A549 (cell line): ENCODE data around the gene BCL11B. TPM values are rescaled to one million over a fixed set of nuclear protein-coding genes. Genes with fewer than 3 reads are reported as not detected.

ENCODE experiments used
- ATAC-seq, 2 experiments: fragments of 200-7000 bp in 1 of 2; fragments of >200 bp in 1 of 2; cut with Nextera tagmentation in 1 of 2; cut with Tn5 transposase in 1 of 2; 3 replicates each; pipeline versions ENCODE4 v1.8.0 to v1.9.1; 2018 to 2020; ENCODE audit warnings: mild to moderate bottlenecking in 1 of 2, moderate library complexity in 1 of 2
- CTCF ChIA-PET: fragments of 300-600 bp; sonication (Branson Sonifier 250); formaldehyde crosslinking; extraction: SDS; loops from one replicate; lab custom pipeline; 2021; ENCODE audit warnings: antibody characterized with exemption, inconsistent platforms; lab: Yijun Ruan, JAX
- POLR2A ChIA-PET: fragments of 350-600 bp; formaldehyde crosslinking; extraction: SDS; loops from one replicate; lab custom pipeline; 2021; ENCODE audit warnings: antibody characterized with exemption, inconsistent platforms; lab: Yijun Ruan, JAX
- DNase-seq, 2 experiments: peaks; one replicate each; pipeline versions ENCODE4 v3.0.0 to v3.0.0-alpha.2; 2011 to 2016; ENCODE audit warnings: low read depth in 1 of 2, low spot score in 1 of 2
- FAIRE-seq: peaks from 2 replicates; lab custom pipeline; 2011; peaks lifted over from hg19 to GRCh38; lab: Jason Lieb, UNC
- H3K27ac ChIP-seq, 2 experiments: fragments of >200 bp; sonication (Bioruptor Twin); formaldehyde crosslinking; 3 replicates each; pipeline ENCODE4 v1.5.1; 2016 to 2017
- H3K4me1 ChIP-seq: fragments of >200 bp; sonication (Bioruptor Twin); formaldehyde crosslinking; 3 replicates; pipeline ENCODE4 v1.6.1; 2016
- H3K4me2 ChIP-seq: fragments of >200 bp; sonication (Bioruptor Twin); formaldehyde crosslinking; 3 replicates; pipeline ENCODE4 v1.6.1; 2016
- H3K4me3 ChIP-seq: fragments of >200 bp; sonication (Bioruptor Twin); formaldehyde crosslinking; 3 replicates; pipeline ENCODE4 v1.5.1; 2016
- H3K9me3 ChIP-seq: fragments of >200 bp; sonication (Bioruptor Twin); formaldehyde crosslinking; 3 replicates; pipeline ENCODE4 v1.6.1; 2016
- ATOH8 ChIP-seq: fragments of 250-450 bp; sonication (Bioruptor Pico); IDR thresholded peaks from 2 replicates; pipeline ENCODE4 v1.5.0; 2020; ENCODE audit warnings: low read depth, mild to moderate bottlenecking, moderate library complexity
- BCL3 ChIP-seq: fragments of >200 bp; sonication (Bioruptor Twin); formaldehyde crosslinking; IDR thresholded peaks from 3 replicates; pipeline ENCODE4 v1.6.1; 2016
- CHD4 ChIP-seq: fragments of 200-600 bp; sonication (generic); IDR thresholded peaks from 2 replicates; pipeline ENCODE4 v1.6.1; 2016; ENCODE audit warnings: antibody characterized with exemption, mild to moderate bottlenecking, borderline replicate concordance
- EHF ChIP-seq: fragments of 250-450 bp; sonication (Bioruptor Pico); IDR thresholded peaks from 2 replicates; pipeline ENCODE4 v1.5.0; 2020; ENCODE audit warnings: mild to moderate bottlenecking
- FOXS1 ChIP-seq: fragments of 250-450 bp; sonication (Bioruptor Pico); IDR thresholded peaks from 2 replicates; pipeline ENCODE4 v1.5.0; 2020; ENCODE audit warnings: mild to moderate bottlenecking, moderate library complexity
- HDAC2 ChIP-seq: fragments of 200-600 bp; sonication (generic); IDR thresholded peaks from 2 replicates; pipeline ENCODE4 v1.6.1; 2016
- HOXA7 ChIP-seq: fragments of 250-450 bp; sonication (Bioruptor Pico); IDR thresholded peaks from 2 replicates; pipeline ENCODE4 v1.5.0; 2020; ENCODE audit warnings: mild to moderate bottlenecking, moderate library complexity
- HOXB5 ChIP-seq: fragments of 250-450 bp; sonication (Bioruptor Pico); IDR thresholded peaks from 2 replicates; pipeline ENCODE4 v1.5.0; 2020; ENCODE audit warnings: mild to moderate bottlenecking, moderate library complexity
- JUNB ChIP-seq: fragments of >200 bp; sonication (Bioruptor Twin); formaldehyde crosslinking; IDR thresholded peaks from 2 replicates; pipeline ENCODE4 v1.6.1; 2016
- KDM5A ChIP-seq: fragments of 200-600 bp; sonication (generic); IDR thresholded peaks from 2 replicates; pipeline ENCODE4 v1.6.1; 2016; ENCODE audit warnings: antibody characterized with exemption, mild to moderate bottlenecking
- MAFK ChIP-seq: fragments of 450-650 bp; IDR thresholded peaks from 2 replicates; pipeline ENCODE4 v1.6.1; 2014; ENCODE audit not compliant: partially characterized antibody
- MAZ ChIP-seq: fragments of 150-350 bp; IDR thresholded peaks from 2 replicates; pipeline ENCODE4 v1.6.1; 2014; ENCODE audit warnings: antibody characterized with exemption, low read depth, low read length, borderline replicate concordance
- MYC ChIP-seq: IDR thresholded peaks from 2 replicates; pipeline ENCODE4 v1.6.1; 2012; ENCODE audit warnings: mild to moderate bottlenecking, inconsistent platforms, low read length, improper control_type of control experiment, borderline replicate concordance
- NR3C1 ChIP-seq: fragments of >200 bp; sonication (Bioruptor Twin); formaldehyde crosslinking; IDR thresholded peaks from 3 replicates; pipeline ENCODE4 v1.6.1; 2017
- PBX3 ChIP-seq: IDR thresholded peaks from 2 replicates; pipeline ENCODE4 v1.6.1; 2012
- POLR2A ChIP-seq: IDR thresholded peaks from 2 replicates; pipeline ENCODE4 v1.6.1; 2012; ENCODE audit warnings: mild to moderate bottlenecking, low read length
- POLR2AphosphoS2 ChIP-seq: conservative IDR thresholded peaks from 2 replicates; pipeline ENCODE4 v1.6.1; 2012; ENCODE audit warnings: low read length, improper control_type of control experiment, inconsistent platforms
- RARB ChIP-seq: fragments of 250-450 bp; sonication (Bioruptor Pico); IDR thresholded peaks from 2 replicates; pipeline ENCODE4 v1.8.0; 2021; ENCODE audit warnings: mild to moderate bottlenecking, moderate library complexity
- RCOR1 ChIP-seq: fragments of 150-350 bp; IDR thresholded peaks from 2 replicates; pipeline ENCODE4 v1.6.1; 2014; ENCODE audit warnings: antibody characterized with exemption, low read length, low read depth
- REST ChIP-seq: fragments of 200-600 bp; sonication (generic); IDR thresholded peaks from 2 replicates; pipeline ENCODE4 v1.6.1; 2016; ENCODE audit warnings: antibody characterized with exemption, mild to moderate bottlenecking, moderate library complexity
- RNF2 ChIP-seq: fragments of 200-600 bp; sonication (generic); IDR thresholded peaks from 2 replicates; pipeline ENCODE4 v1.6.1; 2016; ENCODE audit warnings: low read depth, mild to moderate bottlenecking, antibody characterized with exemption, moderate library complexity, borderline replicate concordance
- SREBF2 ChIP-seq: fragments of 450-650 bp; IDR thresholded peaks from 2 replicates; pipeline ENCODE4 v1.6.1; 2014; ENCODE audit warnings: mild to moderate bottlenecking, moderate library complexity
- TFCP2L1 ChIP-seq: fragments of 250-450 bp; sonication (Bioruptor Pico); IDR thresholded peaks from 2 replicates; pipeline ENCODE4 v1.5.0; 2021; ENCODE audit warnings: mild to moderate bottlenecking
- ZC3H11A ChIP-seq: fragments of 450-650 bp; IDR thresholded peaks from 2 replicates; pipeline ENCODE4 v1.6.1; 2014; ENCODE audit warnings: antibody characterized with exemption, mild to moderate bottlenecking
- ZSCAN20 ChIP-seq: fragments of 250-450 bp; sonication (Bioruptor Pico); IDR thresholded peaks from 2 replicates; pipeline ENCODE4 v1.8.0; 2022; ENCODE audit warnings: mild to moderate bottlenecking, moderate library complexity
- WGBS: methylation state at CpG from one replicate; pipeline ENCODE4 v1.1.6; 2017; ENCODE audit errors: missing lambda C conversion rate; 5-methylcytosine and 5-hydroxymethylcytosine counted together
- polyA plus RNA-seq, 4 experiments: library from polyadenylated mRNA; depleted of rRNA in 3 of 4; stranded (reverse); fragments of >200 nt; fragmentation: RNase III in 1 of 4; extraction: RNeasy Plus Mini Kit Qiagen cat#74134 plus additional on column Dnase treatment in 1 of 4; gene quantifications; 2 replicates in 3 of 4; 3 replicates in 1 of 4; pipeline ENCODE4 v1.2.3, GENCODE V29; 2011 to 2017
- TF ChIP-seq, protein P1 (sequence below): IDR thresholded peaks from 2 replicates; pipeline ENCODE4 v1.6.1; 2012; ENCODE audit warnings: low read depth, borderline replicate concordance
- TF ChIP-seq, protein P2 (sequence below): fragments of 250-450 bp; sonication (Bioruptor Pico); IDR thresholded peaks from 2 replicates; pipeline ENCODE4 v1.5.0; 2021; ENCODE audit warnings: mild to moderate bottlenecking, moderate library complexity, borderline replicate concordance

Gene BCL11B
- polyA plus RNA-seq, 2 of the 4 experiments (the other 2 are of a cell fraction) = 0.43 to 0.49 TPM

DNA sequence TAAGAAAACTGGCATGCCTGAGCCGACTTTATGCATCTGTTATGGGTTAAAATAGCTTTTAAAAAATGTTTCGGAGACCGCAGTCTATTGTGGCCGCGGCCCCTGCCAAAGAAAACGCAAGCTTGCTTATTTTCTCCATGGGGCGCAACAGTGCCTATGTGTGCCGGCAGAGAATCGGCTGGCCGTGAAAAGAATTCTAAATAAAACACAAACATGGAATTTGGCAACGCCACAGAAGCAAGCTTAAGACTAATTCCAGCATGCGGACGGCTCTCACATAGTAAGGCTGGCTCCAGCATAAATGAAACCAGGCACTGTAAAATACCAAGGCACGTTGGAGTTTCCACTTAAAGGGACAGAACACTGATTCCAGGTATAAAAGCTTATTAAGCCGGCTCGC, 56.7 kb downstream of the BCL11B start:
- FAIRE-seq = no peak
- no peaks in the 10 kb centered on the region for H3K9me3 ChIP-seq
- TF ChIP-seq REST (no peak), JUNB (no peak), MAFK (peak; percentile 66)
- TF ChIP-seq, all 56 proteins: peak for 1
- ChIA-PET POLR2A (no interaction called here), CTCF (interaction anchor here (1.2 kb wide), 1 partner anchor 51 kb away, joined by 4 read pairs; no protein-coding TSS in a partner anchor)
- Histone ChIP-seq H3K4me1 (no peaks in the 10 kb centered on the region), H3K4me2 (no peak overlapping the region), H3K4me3 (no peak overlapping the region), H3K27ac (no peak overlapping the region)
- ATAC-seq (no peak), DNase-seq (no peak)
- 68% methylated on average over 16 of the region's 16 CpGs for WGBS

DNA sequence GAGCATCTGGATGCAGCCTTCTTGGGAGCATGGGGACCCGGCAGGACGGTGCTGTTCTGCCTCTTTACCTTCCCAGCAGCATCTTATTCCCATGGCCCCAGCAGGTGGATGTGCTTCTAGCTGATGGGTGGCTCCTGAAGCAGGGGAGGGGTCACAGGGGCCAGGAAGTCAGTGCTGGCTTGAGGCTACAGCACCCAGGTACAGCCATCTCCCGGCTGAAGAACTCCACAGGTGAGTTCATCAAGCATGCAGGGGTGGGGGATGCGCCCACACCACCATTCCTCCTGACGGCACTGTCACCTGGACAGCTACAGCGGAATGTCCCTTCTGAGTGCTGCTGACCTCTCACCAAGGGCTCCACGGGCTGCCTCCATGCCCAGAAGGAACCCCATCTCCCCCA, 57.3 kb downstream of the BCL11B start:
- ChIA-PET CTCF (interaction anchor here (1.2 kb wide), 1 partner anchor 51 kb away, joined by 4 read pairs; no protein-coding TSS in a partner anchor), POLR2A (no interaction called here)
- FAIRE-seq (no peak), DNase-seq (no peak), ATAC-seq (no peak)
- WGBS = 42% methylated on average over 5 of the region's 7 CpGs
- H3K4me1 ChIP-seq = no peaks in the 10 kb centered on the region
- TF ChIP-seq NR3C1 (no peak), BCL3 (no peak), HOXB5 (no peak), HOXA7 (CRISPR knock-in tag) (no peak), CHD4 (no peak), TFCP2L1 (no peak), RNF2 (no peak), EHF (CRISPR knock-in tag) (no peak), FOXS1 (no peak), RCOR1 (no peak), MYC (no peak), MAZ (no peak), ZC3H11A (no peak), RARB (CRISPR knock-in tag) (no peak), HDAC2 (no peak)
- TF ChIP-seq, protein P1, sequence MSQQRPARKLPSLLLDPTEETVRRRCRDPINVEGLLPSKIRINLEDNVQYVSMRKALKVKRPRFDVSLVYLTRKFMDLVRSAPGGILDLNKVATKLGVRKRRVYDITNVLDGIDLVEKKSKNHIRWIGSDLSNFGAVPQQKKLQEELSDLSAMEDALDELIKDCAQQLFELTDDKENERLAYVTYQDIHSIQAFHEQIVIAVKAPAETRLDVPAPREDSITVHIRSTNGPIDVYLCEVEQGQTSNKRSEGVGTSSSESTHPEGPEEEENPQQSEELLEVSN = no peak
- no peak overlapping the region for H3K4me2 ChIP-seq
- H3K27ac ChIP-seq = no peak overlapping the region
- H3K4me3 ChIP-seq = no peak overlapping the region
- H3K9me3 ChIP-seq = no peaks in the 10 kb centered on the region

- DNase-seq (no peak), ATAC-seq (no peak), FAIRE-seq (no peak)
- H3K4me3 ChIP-seq = no peak overlapping the region
- no peak overlapping the region for H3K4me2 ChIP-seq
- no peaks in the 10 kb centered on the region for H3K4me1 ChIP-seq
- WGBS = 63% methylated on average over 8 of the region's 12 CpGs
- H3K27ac ChIP-seq = no peak overlapping the region
- no peaks in the 10 kb centered on the region for H3K9me3 ChIP-seq
- CTCF ChIA-PET = no interaction called here
- POLR2A ChIA-PET = no interaction called here
- no peak for TF ChIP-seq POLR2A
- TF ChIP-seq CHD4 = no peak
- TF ChIP-seq KDM5A = no peak
- no peak for TF ChIP-seq MAZ
- TF ChIP-seq, protein P2, sequence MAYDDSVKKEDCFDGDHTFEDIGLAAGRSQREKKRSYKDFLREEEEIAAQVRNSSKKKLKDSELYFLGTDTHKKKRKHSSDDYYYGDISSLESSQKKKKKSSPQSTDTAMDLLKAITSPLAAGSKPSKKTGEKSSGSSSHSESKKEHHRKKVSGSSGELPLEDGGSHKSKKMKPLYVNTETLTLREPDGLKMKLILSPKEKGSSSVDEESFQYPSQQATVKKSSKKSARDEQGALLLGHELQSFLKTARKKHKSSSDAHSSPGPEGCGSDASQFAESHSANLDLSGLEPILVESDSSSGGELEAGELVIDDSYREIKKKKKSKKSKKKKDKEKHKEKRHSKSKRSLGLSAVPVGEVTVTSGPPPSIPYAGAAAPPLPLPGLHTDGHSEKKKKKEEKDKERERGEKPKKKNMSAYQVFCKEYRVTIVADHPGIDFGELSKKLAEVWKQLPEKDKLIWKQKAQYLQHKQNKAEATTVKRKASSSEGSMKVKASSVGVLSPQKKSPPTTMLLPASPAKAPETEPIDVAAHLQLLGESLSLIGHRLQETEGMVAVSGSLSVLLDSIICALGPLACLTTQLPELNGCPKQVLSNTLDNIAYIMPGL = no peak
- TF ChIP-seq PBX3 = no peak
- no peak for TF ChIP-seq ZSCAN20 (CRISPR knock-in tag)
- no peak for TF ChIP-seq ATOH8 (CRISPR knock-in tag)
- TF ChIP-seq SREBF2 = no peak
- TF ChIP-seq HDAC2 = no peak
- no peak for TF ChIP-seq POLR2AphosphoS2
- TF ChIP-seq RNF2 = no peak
Observed at GRCh38 chr14:99213527-99213971, 58.4 kb downstream of the BCL11B start.
